ENCODE measurements around the gene LTA.
A peak's percentile ranks its signal among the peaks of the same experiment; 100 is the strongest.

Gene LTA

DNA sequence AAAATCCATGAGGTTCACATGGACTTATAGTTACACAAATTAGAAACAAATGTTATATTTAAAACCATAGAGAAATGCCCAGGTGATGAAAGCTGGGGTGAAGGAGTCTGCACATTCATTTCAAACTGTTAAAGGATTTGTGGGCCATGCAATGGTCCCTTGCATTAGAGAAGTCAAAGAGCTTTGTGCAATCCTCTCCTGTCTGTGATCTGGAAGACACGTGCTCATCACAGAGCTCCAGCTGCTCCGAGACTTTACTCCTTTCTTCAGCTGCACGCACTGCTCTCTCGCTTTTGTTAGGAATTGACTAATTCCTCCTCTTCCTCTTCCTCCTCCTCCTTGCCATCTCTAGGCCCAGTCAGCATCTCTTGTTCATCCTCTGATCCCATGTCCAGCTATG lies 38.9 kb downstream of the LTA start:
- H3K27ac Mint-ChIP-seq = no peak overlapping the region
- H3K4me1 Mint-ChIP-seq = peaks cover 21 to 23% of the 10 kb centered on the region in 2 donors
- no peak overlapping the region for H3K4me3 Mint-ChIP-seq
- H3K9me3 Mint-ChIP-seq = no peaks in the 10 kb centered on the region
- DNase-seq = no peak
- no peak for ATAC-seq (replicated peaks)
- H3K27me3 Mint-ChIP-seq = no peaks in the 10 kb centered on the region
- H3K36me3 Mint-ChIP-seq = no peaks in the 10 kb centered on the region

DNA sequence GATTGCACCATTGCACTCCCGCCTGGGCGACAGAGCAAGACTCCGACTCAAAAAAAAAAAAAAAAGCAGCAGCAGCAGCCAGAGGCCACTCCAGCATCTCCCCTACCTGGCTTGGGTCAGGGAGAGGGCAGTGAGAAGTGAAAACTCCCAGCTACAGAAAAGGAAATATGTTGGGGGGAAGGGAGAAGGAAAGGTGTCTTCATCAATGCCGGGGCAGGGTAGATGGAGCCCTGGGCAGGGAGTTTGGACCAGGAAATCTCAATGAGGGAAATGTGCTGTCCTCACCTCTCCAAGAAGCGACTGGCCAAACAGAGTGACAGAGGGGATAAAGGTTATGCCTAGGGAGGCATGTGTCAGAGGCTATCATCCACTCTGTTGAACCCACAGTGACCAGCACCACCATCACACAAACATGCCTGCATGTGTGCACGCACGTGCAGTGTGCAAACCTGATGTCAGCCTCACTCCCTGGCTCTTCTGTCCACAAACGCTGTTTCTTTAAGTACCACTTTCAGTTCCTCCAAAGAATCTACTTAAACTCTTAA lies 42.1 kb downstream of the LTA start:
- Mint-ChIP-seq H3K27ac (peak overlapping the region; percentile 42), H3K4me1 (peaks cover 29 to 33% of the 10 kb centered on the region in 2 donors), H3K9me3 (no peaks in the 10 kb centered on the region), H3K4me3 (peak overlapping the region in 1 of 2 donors; percentile 32), H3K36me3 (peaks cover 0 to 2% of the 10 kb centered on the region in 2 donors), H3K27me3 (no peaks in the 10 kb centered on the region)
- ATAC-seq (replicated peaks) = peak; percentile 71 to 81
- DNase-seq = no peak

DNA sequence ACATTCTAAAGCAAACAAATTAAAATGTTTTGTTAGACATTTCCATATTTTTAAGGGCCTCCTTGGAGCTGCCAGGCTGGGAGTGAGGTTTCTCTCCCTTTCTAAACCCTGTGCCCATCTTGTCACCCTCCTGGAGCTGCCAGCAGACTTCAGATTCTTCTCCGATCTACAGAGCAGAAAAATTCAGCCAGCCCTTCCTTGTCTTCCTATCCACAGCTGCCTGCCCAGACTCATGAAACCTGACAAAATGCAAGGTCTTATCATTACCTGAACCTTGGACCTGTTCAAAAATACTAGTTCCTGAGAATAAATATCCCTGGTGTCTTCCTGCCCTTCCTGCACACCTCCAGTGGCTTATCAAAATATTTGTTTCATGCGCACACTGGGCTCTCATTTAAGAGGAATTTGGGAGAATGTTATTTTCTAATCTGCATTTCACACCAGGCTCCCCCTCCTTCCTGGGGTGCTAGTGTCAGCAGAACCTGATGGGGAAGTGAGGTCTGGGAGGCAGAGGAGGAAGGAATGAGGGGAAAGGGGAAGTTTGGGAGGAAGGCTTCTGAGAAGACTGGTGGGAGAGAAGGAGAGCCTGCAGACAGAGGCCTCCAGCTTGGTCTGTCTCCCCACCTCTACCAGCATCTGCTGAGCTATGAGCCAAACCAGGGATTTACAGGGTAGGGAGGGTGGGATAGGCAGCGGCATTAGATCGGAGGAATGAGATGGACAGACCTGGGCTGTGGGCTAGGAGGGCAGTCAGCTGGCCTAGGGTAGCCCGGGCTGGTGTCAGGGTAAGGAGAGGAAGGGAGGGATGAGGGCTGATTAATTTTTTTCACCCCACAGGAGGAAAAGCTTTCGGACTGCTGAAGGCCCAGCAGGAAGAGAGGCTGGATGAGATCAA lies 42.8 kb downstream of the LTA start, which contains the start of gene AIF1:
Gene AIF1, plus strand, starts transcription at position 551 of the 895 bp plus-strand sequence. Its CDS starts 96 bp downstream, at position 647.
- ATAC-seq (replicated peaks) = peak; percentile 45 to 56
- peaks cover 29 to 33% of the 10 kb centered on the region in 2 donors for H3K4me1 Mint-ChIP-seq

DNA sequence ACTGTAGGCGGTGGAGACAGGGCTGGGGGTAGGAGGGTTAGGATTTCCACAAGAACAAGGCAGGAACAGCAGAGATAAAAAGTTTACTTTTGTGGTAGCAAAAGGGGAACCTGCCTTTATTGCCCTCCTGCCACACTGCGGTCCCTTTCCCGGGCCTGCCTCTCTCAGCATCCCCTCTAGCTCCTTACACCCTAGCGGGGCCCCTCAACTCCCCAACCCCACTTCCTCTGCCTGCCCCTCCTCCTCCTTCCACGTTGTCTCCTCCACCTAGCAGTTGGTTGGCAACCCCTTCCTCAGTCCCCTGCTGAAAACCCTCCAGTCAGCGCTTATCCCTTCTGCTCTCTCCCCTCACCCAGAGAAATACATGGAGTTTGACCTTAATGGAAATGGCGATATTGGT lies 43.7 kb downstream of the LTA start:
- H3K27ac Mint-ChIP-seq = peak overlapping the region; percentile 89
- H3K4me1 Mint-ChIP-seq = peaks cover 29 to 33% of the 10 kb centered on the region in 2 donors
- H3K4me3 Mint-ChIP-seq = peak overlapping the region; percentile 41 to 44
- H3K36me3 Mint-ChIP-seq = peaks cover 0 to 2% of the 10 kb centered on the region in 2 donors
- H3K27me3 Mint-ChIP-seq = no peaks in the 10 kb centered on the region
- DNase-seq = no peak
- ATAC-seq (replicated peaks) = no peak
- no peaks in the 10 kb centered on the region for H3K9me3 Mint-ChIP-seq

More for the DNA sequence above, 42.8 kb downstream of the LTA start, which contains the start of gene AIF1:
- Mint-ChIP-seq H3K9me3 (no peaks in the 10 kb centered on the region), H3K36me3 (peaks cover 0 to 2% of the 10 kb centered on the region in 2 donors), H3K27me3 (no peaks in the 10 kb centered on the region), H3K27ac (peak within 1 kb of the TSS; percentile 89), H3K4me3 (peak within 1 kb of the TSS; percentile 63 to 67)
- DNase-seq = no peak

DNA sequence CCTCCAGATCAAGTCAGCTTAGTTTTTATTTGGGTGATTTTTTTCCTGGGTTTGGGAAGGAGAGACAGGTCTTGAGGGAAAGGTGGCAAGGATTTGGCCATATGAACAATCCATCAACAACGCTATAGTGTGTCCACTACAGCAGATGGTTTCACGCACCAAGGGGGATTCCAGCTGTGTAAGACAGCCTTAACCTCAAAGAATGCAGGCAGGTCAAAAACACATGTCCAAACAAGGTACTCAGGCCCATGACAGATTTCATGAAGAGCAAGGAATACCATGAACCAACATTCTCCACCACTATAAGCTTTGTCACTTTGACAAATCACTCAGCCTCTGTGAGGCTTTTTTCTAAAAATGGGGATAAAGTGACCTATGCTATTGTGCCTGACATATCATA lies 44.9 kb downstream of the LTA start:
- ATAC-seq (replicated peaks) = no peak
- peaks cover 8 to 9% of the 10 kb centered on the region in 2 donors for H3K36me3 Mint-ChIP-seq
- no peak overlapping the region for H3K27ac Mint-ChIP-seq
- H3K4me3 Mint-ChIP-seq = no peak overlapping the region
- DNase-seq = no peak
- peaks cover 36 to 43% of the 10 kb centered on the region in 2 donors for H3K4me1 Mint-ChIP-seq
- no peaks in the 10 kb centered on the region for H3K9me3 Mint-ChIP-seq
- H3K27me3 Mint-ChIP-seq = no peaks in the 10 kb centered on the region

DNA sequence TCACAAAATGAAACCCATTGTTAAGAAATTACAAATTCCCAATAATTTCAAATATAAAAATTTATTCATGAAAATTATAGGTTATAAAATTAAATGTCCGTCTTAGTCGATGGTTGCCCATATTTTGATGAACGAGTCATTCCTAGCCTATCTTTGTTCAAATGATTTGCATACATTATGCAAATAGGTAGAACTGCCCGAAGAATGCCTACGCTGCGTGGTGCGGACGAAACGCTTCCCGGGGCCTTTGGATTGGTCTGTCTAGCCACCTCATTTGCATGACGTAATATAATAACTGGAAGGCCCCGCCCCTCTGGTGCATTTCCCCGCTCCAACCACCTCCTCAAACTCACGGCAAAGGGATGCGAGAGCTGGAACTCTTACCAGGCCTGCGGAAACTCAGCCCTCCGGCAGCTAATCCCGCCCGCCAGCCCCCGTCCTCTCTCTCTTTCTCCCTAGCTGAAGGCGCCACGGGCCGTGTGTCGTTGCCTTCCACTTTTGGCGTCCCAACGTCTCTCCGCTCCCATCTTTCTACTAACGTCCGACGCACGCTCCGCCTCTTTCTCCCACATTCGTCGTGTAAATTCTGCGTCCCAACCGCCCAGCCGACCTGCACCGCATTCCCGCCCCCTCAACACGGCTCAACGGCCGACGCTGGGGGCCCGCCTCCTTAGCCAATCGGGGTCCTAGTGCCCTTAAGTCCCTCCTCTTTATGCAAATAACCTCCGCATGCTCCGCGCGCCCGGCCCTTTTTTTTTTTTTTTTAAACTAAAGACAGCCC lies 47.9 kb downstream of the LTA start:
- DNase-seq (peak; percentile 97), ATAC-seq (replicated peaks) (peak; percentile 87 to 91)
- peaks cover 36 to 38% of the 10 kb centered on the region in 2 donors for H3K4me1 Mint-ChIP-seq
- H3K27ac Mint-ChIP-seq = peak overlapping the region; percentile 95
- peak overlapping the region; percentile 83 to 91 for H3K4me3 Mint-ChIP-seq
- H3K27me3 Mint-ChIP-seq = no peaks in the 10 kb centered on the region
- H3K9me3 Mint-ChIP-seq = no peaks in the 10 kb centered on the region
- H3K36me3 Mint-ChIP-seq = peaks cover 26 to 29% of the 10 kb centered on the region in 2 donors

DNA sequence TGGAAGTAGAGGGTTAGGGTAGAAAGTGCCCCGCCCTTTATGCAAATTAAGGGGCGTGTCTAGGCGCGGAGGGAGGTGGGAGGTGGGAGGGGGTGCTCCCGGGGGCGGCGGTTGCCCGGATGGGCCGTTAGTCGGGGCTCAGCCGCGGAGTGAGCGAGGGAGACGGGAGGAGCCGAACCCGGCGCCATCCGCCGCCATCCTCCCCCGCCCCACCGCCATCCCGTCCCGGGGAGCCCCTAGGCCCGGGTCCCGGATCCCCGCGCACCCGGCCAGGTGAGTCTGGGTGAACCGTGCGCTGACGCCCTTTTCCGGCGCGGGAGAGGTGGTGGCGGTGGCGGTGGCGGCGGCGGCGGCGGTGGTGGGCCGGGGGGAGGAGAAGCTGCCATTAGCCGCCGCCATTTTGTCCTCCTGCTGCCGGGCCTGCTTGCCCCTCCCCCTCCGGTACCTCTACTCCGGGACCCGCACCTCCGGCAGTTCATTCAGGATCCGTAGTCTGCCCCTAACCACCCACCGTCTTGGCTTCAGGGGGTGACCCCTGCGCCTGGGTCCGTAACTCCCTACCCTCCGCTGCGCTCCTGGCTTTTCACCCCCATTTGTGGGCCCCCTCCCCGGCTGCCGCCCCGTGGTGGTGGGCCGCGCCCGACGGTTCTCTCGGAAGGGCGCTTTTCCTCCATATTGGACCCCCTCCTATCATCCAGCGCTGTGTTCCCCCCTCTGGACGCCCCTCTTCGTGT lies 48.7 kb downstream of the LTA start, which contains the start of gene PRRC2A:
Gene PRRC2A, plus strand, starts transcription at position 130 of the 734 bp plus-strand sequence. CDS start 2,075 bp downstream, outside the sequence.
- H3K4me1 Mint-ChIP-seq = peaks cover 28 to 30% of the 10 kb centered on the region in 2 donors
- H3K27me3 Mint-ChIP-seq = no peaks in the 10 kb centered on the region
- H3K4me3 Mint-ChIP-seq = peak within 1 kb of the TSS; percentile 90 to 91
- DNase-seq = no peak
- peak within 1 kb of the TSS; percentile 95 for H3K27ac Mint-ChIP-seq
- H3K36me3 Mint-ChIP-seq = peaks cover 31 to 36% of the 10 kb centered on the region in 2 donors
- H3K9me3 Mint-ChIP-seq = no peaks in the 10 kb centered on the region
- peak; percentile 36 to 38 for ATAC-seq (replicated peaks)

DNA sequence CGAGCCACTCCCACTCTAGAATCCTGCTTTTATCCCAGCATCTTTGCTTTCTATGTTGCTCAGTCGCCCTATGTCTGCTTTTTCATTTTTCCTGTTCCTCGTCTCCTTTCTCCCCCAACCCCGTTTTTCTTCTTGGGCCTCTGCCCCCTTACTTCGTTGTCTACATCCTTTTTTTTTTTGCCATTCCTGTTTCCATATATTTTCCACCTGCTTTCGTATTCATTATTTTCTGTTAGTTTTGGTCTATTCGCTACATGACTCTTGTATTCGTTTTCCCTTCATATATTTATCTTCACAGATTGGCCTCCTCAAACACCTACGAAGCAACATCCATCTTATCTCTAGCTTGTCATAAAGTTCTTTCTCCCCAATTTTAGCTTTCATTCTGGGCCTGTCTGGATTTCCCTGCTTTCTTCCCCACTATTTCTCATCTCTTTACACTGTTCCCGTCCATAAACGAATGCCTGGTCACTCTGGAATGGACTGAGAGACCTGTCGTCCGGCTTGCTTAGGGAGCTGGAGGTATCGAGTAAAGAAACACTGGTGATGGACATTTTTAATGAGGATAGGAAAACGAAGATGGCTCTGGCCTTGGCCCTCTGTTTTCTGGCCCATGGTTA lies 49.3 kb downstream of the LTA start:
- peaks cover 21 to 29% of the 10 kb centered on the region in 2 donors for H3K4me1 Mint-ChIP-seq
- DNase-seq = no peak
- H3K36me3 Mint-ChIP-seq = peaks cover 38 to 43% of the 10 kb centered on the region in 2 donors
- H3K4me3 Mint-ChIP-seq = peak overlapping the region; percentile 90 to 91
- no peak for ATAC-seq (replicated peaks)
- H3K9me3 Mint-ChIP-seq = no peaks in the 10 kb centered on the region
- peak overlapping the region; percentile 95 for H3K27ac Mint-ChIP-seq
- H3K27me3 Mint-ChIP-seq = no peaks in the 10 kb centered on the region

DNA sequence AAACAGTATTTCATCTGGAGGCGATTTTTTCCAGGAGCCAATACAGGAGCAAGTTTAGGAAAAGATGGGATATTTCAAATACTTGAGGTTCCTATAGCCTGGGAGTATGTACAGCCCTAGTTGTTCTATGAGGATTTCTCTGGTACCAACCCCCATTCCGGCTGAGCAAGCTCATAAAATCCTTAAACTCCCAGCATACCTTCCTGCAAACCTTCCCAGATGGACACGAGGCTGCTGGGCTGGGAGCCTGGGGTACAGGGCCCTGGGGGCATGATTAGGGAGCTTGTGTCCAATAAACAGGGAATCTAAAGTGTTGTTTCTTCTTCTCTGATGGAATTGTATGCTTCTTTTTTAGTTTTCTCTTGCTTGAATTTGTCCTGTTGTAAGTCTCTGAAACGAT lies 49.9 kb downstream of the LTA start:
- DNase-seq (no peak), ATAC-seq (replicated peaks) (no peak)
- Mint-ChIP-seq H3K9me3 (no peaks in the 10 kb centered on the region), H3K4me1 (peaks cover 19 to 28% of the 10 kb centered on the region in 2 donors), H3K27ac (peak overlapping the region; percentile 95), H3K36me3 (peaks cover 41 to 47% of the 10 kb centered on the region in 2 donors), H3K27me3 (no peaks in the 10 kb centered on the region), H3K4me3 (peak overlapping the region; percentile 90 to 91)

DNA sequence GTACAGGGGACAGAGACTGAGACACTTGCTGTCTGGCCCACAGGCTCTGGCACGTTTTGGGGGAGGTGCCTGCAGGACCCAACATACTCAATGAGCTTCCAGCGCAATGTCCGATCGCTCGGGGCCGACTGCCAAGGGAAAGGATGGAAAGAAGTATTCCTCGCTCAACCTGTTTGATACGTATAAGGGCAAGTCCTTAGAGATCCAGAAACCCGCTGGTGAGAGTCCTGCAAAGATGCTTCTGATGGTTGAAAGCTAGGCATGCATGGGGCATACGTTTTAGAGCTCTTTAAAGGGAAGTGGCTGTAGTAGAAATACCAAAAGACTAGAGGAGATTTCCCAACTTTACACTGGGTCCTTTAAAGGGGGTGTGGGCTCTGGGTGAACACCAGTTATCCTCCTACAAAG lies 50.6 kb downstream of the LTA start:
- no peaks in the 10 kb centered on the region for H3K27me3 Mint-ChIP-seq
- peaks cover 48 to 54% of the 10 kb centered on the region in 2 donors for H3K36me3 Mint-ChIP-seq
- peaks cover 24 to 35% of the 10 kb centered on the region in 2 donors for H3K4me1 Mint-ChIP-seq
- DNase-seq (no peak), ATAC-seq (replicated peaks) (no peak)
- H3K4me3 Mint-ChIP-seq = peak overlapping the region; percentile 90 to 91
- H3K27ac Mint-ChIP-seq = peak overlapping the region; percentile 95
- H3K9me3 Mint-ChIP-seq = no peaks in the 10 kb centered on the region
